IMR-90 (cell line): ENCODE measurements around the gene TRIM28. TPM values are rescaled to one million over a fixed set of nuclear protein-coding genes. Genes with fewer than 3 reads are reported as not detected.

ENCODE experiments used
- BHLHE40 ChIP-seq: fragments of 150-350 bp; IDR thresholded peaks from 2 replicates; pipeline ENCODE4 v1.6.1; 2016; ENCODE audit warnings: mild to moderate bottlenecking, low read depth, low read length
- CTCF ChIP-seq: conservative IDR thresholded peaks from 2 replicates; pipeline ENCODE4 v1.5.1; 2012; ENCODE audit warnings: mild to moderate bottlenecking, low read depth, low read length, improper control_type of control experiment
- FOS ChIP-seq: fragments of 150-350 bp; IDR thresholded peaks from 2 replicates; pipeline ENCODE4 v1.6.1; 2016; ENCODE audit warnings: low read depth, low read length
- polyA plus RNA-seq, 3 experiments: library from polyadenylated mRNA; depleted of rRNA; stranded (reverse); fragments of >200 nt; gene quantifications; 2 replicates each; pipeline ENCODE4 v1.2.3, GENCODE V29; 2012; ENCODE audit warnings: low replicate concordance in 1 of 3
- total RNA-seq: library from RNA; depleted of rRNA; stranded (reverse); fragments of >200 nt; gene quantifications from 2 replicates; pipeline ENCODE4 v1.2.3, GENCODE V29; 2012

TRIM28 gene
- total and polyA plus RNA-seq, 2 of the 4 experiments (the other 2 are of a cell fraction), result 349 to 465 TPM

DNA sequence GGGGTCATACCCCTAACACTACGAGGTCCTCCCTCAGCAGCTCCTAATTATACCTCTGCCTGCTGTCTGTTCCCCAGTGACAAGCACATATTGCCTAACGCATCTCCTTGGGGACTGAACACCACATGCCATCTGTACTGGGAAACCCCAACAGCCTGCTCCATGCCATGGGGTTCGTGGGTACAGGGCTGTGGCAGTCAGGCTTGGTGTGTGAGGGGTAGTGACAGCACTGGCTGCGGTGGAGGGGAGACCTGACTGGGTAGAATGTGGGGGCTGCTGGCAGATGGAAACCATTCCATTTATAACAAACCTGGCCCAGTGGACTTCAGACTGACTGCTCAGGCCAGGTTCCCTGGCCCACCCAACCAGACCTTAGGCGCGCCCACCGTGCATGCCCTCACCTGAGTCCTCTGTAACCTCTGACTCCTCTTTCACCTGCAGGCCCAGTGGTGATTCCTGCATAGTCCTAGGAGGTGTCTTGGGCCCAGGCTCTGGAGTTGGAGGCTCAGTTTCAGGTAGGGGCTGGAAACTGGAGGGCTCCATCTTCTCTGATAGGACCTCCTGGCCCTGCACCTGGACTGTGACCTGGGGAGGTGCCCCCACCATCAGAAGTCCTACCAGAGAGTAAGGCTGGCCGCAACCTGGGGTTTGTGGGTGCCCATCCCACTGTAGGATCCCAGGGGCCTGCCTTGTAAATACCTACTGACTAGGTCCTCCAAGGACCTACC, 26.2 kb downstream of the TRIM28 start (continued):
- TF ChIP-seq CTCF (no peak), BHLHE40 (no peak), FOS (no peak)
